Measurements from ENCODE around the gene CSH2.
A peak's percentile ranks its signal among the peaks of the same experiment; 100 is the strongest.
"Not testable (repeated sequence)": the region's sequence is repeated elsewhere in the genome, so short reads cannot be mapped to it uniquely, and the experiment has no call there.

Gene CSH2

GRCh38 chr17:63896524-63897354, 23.3 kb upstream of the CSH2 start, which contains the start of gene CSH1:
Gene CSH1 (minus strand): TSS chr17:63896574. CDS start chr17:63896511, 63 bp downstream.
- not testable (repeated sequence) for DNase-seq (ENCODE audit: low spot score)

GRCh38 chr17:63894821-63895220, 21.3 kb upstream of the CSH2 start:
- DNase-seq (ENCODE audit: low spot score), result not testable (repeated sequence)

DNA sequence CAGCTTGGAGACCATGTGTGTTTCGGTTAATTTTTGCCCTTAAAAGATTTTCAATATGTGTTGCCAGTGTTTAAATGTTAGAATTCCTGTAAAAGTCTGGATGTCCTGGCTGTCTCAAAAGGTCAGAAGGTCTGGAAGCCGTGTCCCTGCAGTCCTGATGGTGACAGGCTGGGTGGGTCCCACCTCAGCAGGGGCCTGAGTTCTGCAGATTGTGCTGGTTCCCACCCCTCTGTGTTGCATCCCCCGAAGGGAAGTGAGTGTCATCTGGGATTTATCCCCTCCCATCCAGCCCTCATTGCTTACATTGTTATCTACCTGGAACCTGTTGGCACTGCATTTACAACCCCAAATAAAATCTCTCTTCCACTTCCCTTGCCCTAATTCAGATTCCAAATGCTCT, 20.5 kb upstream of the CSH2 start:
- not testable (repeated sequence) for DNase-seq (ENCODE audit: low spot score)

GRCh38 chr17:63892316-63893037, 19.0 kb upstream of the CSH2 start:
- DNase-seq (ENCODE audit: low spot score), result not testable (repeated sequence)

GRCh38 chr17:63889026-63889848, 15.8 kb upstream of the CSH2 start:
- peak; percentile 40 for DNase-seq (ENCODE audit: low spot score)

GRCh38 chr17:63885119-63885518, 11.6 kb upstream of the CSH2 start:
- not testable (repeated sequence) for DNase-seq (ENCODE audit: low spot score)

DNA sequence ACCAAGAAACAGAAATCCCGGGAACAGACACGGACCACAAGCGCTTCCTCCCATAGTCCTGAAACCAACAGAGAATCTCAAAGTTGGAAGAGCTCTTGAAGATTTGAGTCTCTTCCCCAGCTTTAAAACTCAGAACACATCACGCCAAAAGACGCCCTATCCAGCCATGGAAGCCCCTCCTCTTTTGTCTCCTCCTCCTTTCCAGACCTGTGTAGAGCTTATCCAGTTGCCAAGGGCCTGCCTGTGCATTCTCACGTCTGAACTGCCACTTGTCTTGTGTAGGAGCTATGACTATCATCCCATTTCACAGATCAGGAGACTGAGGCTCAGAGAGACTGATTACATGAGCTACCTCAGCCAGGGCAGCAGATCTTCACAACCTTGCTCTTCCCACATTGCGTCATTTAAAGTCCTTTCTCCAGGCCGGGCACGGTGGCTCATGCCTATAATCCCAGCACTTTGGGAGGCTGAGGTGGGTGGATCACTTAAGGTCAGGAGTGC, 9.2 kb upstream of the CSH2 start:
- DNase-seq (ENCODE audit: low spot score), result not testable (repeated sequence)

GRCh38 chr17:63881935-63882601, 8.6 kb upstream of the CSH2 start, which contains the start of gene GH2:
Gene GH2 (minus strand): TSS chr17:63881944. CDS start chr17:63881801, 143 bp downstream.
- DNase-seq (ENCODE audit: low spot score), result peak; percentile 26

- peak; percentile 25 for DNase-seq (ENCODE audit: low spot score)
Observed at GRCh38 chr17:63881337-63881736, 7.9 kb upstream of the CSH2 start.

- no peak for DNase-seq (ENCODE audit: low spot score)
Observed at GRCh38 chr17:63880706-63881105, 7.2 kb upstream of the CSH2 start.

DNA sequence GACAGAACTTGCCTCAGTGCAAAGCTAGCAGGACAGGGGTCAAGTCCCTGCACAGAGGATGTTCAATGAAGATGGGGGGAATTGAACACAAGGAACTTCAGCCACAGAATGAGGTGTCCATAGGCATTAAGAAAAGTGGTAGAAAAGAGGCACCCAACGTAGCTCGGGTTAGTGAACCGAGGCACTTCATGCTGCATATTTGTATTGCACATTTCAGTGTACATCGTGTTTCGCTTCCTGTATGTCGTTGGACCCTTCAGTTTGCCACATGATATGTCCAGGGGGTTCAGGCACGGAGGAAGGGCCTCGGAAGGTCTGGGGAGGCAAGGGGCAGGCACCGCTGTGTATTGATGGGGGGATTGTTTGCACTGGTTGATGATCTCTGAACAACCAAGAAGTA, 4.9 kb upstream of the CSH2 start:
- not testable (repeated sequence) for DNase-seq (ENCODE audit: low spot score)

DNA sequence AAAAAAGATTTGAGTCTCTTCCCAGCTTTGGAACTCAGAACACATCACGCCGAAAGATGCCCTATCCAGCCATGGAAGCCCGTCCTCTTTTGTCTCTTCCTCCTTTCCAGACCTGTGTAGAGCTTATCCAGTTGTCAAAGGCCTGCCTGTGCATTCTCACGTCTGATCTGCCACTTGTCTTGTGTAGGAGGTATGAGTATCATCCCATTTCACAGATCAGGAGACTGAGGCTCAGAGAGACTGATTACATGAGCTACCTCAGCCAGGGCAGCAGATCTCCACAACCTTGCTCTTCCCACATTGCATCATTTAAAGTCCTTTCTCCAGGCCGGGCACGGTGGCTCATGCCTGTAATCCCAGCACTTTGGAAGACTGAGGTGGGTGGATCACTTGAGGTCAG, 1.2 kb upstream of the CSH2 start:
- DNase-seq (ENCODE audit: low spot score), result not testable (repeated sequence)

DNA sequence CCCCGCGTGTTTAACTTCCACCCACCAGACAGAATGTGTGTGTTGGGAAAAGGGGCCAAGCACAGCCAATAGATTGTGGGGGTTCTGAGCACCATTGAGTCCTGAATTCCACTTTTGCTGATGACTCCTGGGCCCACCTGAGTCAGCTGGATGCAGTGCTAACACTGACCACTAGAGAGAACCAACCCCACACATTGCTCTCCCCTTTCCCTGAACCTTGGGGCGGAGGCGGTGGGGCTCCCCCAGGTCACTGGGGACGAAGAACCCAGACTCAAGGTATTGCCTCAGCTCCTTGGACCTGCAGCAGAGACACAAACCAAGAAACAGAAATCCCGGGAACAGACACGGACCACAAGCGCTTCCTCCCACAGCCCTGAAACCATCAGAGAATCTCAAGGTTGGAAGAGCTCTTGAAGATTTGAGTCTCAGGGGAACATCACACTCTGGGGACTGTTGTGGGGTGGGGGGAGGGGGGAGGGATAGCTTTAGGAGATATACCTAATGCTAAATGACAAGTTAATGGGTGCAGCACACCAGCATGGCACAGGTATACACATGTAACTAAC, 667 bp upstream of the CSH2 start:
- not testable (repeated sequence) for DNase-seq (ENCODE audit: low spot score)

DNA sequence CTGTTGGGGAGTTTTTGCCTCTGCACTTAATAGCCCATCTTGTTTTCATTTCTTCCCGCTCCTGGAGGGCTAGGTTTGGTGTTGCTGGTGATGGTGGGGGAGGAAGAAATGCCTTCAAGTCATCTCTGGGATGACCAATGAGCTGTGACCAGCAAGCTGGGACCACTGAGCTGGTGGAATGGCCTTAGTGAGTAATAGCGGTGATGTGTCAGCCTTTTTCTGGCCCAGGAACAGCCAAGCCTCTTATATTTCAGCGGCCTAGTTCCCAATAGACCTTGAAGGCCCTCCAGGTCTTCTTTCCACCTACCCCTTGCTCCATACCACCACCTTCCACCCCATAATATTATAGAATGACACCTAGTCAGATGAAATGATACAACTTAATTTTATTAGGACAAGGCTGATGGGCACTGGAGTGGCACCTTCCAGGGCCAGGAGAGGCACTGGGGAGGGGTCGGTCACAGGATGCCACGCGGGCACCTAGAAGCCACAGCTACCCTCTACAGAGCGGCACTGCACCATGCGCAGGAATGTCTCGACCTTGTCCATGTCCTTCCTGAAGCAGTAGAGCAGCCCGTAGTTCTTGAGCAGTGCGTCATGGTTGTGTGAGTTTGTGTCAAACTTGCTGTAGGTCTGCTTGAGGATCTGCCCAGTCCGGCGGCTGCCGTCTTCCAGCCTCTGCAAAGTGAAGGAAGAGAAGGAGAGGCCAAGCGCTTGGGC, 1.7 kb downstream of the CSH2 start:
- DNase-seq (ENCODE audit: low spot score), result not testable (repeated sequence)

DNA sequence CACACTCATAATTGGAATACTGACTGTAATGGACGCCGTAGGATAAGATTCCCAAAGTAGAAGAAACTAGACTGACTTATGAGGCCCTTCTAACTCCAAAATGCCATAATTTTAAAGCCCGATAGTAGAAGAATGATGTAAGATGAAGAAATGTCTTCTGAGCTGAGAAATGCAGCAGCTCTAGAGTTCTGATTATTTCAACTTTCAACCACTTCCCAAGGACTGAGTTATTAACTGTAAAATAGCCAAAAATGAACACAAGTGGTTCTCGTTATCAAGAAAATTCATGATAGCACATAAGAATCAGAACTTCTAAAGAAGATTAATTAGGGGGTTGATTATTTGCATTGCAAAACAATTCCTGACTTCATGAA, 3.2 kb downstream of the CSH2 start:
- not testable (repeated sequence) for DNase-seq (ENCODE audit: low spot score)

- DNase-seq (ENCODE audit: low spot score), result not testable (repeated sequence)
Observed at GRCh38 chr17:63869491-63870291, 3.8 kb downstream of the CSH2 start.

- DNase-seq (ENCODE audit: low spot score), result not testable (repeated sequence)
Observed at GRCh38 chr17:63866625-63867024, 6.9 kb downstream of the CSH2 start.

DNA sequence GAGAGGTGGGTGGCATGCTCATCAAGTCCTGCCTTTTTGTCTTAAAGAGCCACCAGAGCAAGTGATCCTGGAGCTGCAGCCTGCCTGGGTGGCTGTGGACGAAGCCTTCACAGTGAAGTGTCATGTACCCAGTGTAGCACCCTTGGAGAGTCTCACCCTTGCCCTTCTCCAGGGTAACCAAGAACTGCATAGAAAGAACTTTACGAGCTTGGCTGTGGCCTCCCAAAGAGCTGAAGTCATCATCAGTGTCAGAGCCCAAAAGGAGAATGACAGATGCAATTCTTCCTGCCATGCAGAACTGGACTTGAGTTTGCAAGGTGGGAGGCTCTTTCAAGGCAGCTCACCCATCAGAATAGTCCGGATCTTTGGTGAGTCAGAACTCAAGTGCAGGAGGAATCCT, 14.2 kb downstream of the CSH2 start:
- DNase-seq (ENCODE audit: low spot score), result no peak

DNA sequence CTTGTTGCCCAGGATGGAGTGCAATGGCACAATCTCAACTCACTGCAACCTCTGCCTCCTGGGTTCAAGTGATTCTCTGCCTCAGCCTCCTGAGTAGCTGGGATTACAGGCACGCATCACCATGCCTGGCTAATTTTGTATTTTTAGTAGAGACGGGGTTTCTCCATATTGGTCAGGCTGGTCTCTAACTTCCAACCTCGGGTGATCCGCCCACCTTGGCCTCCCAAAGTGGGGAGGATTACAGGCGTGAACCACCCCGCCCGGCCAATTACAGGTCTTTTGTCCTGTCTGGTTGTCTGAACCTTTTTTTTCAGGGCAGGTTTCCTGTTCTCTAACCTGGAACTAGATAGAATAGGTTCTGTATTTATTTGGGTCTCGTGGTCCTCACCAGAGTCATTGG, 17.1 kb downstream of the CSH2 start:
- DNase-seq (ENCODE audit: low spot score), result not testable (repeated sequence)
